HepG2 (cell line): Measurements from ENCODE around the gene MPV17L2. TPM values are rescaled to one million over a fixed set of nuclear protein-coding genes. Genes with fewer than 3 reads are reported as not detected.

Source experiments
- ATAC-seq: fragments of 200-7000 bp; cut with Tn5 transposase; 3 replicates; pipeline ENCODE4 v1.9.1; 2020; ENCODE audit warnings: mild to moderate bottlenecking, moderate library complexity
- BruUV-seq: library from RNA; stranded (reverse); fragments of 400-500 nt; replicated peaks from 2 replicates; lab custom pipeline; 2021; lab: Mats Ljungman, UMichigan
- CTCF ChIA-PET: fragments of 300-600 bp; formaldehyde crosslinking; extraction: SDS; loops from one replicate; lab custom pipeline; 2021; ENCODE audit warnings: low total read pairs, inconsistent platforms, low intra/inter-chr PET ratio; lab: Yijun Ruan, JAX
- POLR2A ChIA-PET: fragments of 350-600 bp; sonication (Branson Sonifier 250); formaldehyde crosslinking; loops from one replicate; lab custom pipeline; 2020; ENCODE audit warnings: antibody characterized with exemption, inconsistent platforms; lab: Yijun Ruan, JAX
- DNase-seq: peaks from one replicate; pipeline ENCODE4 v3.0.0-alpha.2; 2015; ENCODE audit warnings: low spot score
- FAIRE-seq: peaks from 3 replicates; lab custom pipeline; 2011; peaks lifted over from hg19 to GRCh38; lab: Jason Lieb, UNC
- H2AFZ ChIP-seq: one replicate; pipeline ENCODE4 v1.6.1; 2011; ENCODE audit warnings: low read length, inconsistent platforms
- H3K27ac ChIP-seq: fragments of 300-600 bp; 3 replicates; pipeline ENCODE4 v1.8.0; 2011; ENCODE audit warnings: mixed run types, mild to moderate bottlenecking, mixed read lengths, low read length, inconsistent platforms; ENCODE audit not compliant: insufficient read depth; ENCODE audit errors: extremely low read length
- H3K27me3 ChIP-seq, 2 experiments: fragments of 200-600 bp in 1 of 2; 2 replicates in 1 of 2; 3 replicates in 1 of 2; pipeline versions ENCODE4 v1.6.0 to v1.8.0; 2011; ENCODE audit warnings: low read length in 2 of 2, mild to moderate bottlenecking in 2 of 2, moderate library complexity in 2 of 2, inconsistent platforms in 1 of 2; ENCODE audit not compliant: insufficient read depth in 2 of 2, control insufficient read depth in 1 of 2
- H3K36me3 ChIP-seq, 2 experiments: fragments of 200-600 bp in 1 of 2; replicated peaks in 1 of 2; 2 replicates in 1 of 2; 3 replicates in 1 of 2; pipeline versions ENCODE4 v1.5.1 to v1.8.0; 2011; ENCODE audit warnings: low read length in 2 of 2, inconsistent platforms in 1 of 2; ENCODE audit not compliant: insufficient read depth in 2 of 2, control insufficient read depth in 1 of 2
- H3K4me1 ChIP-seq: 2 replicates; pipeline ENCODE4 v1.5.1; 2012; ENCODE audit warnings: low read length, inconsistent platforms; ENCODE audit not compliant: insufficient read depth
- H3K4me2 ChIP-seq: 2 replicates; pipeline ENCODE4 v1.6.0; 2011; ENCODE audit warnings: low read depth, low read length, inconsistent platforms
- H3K4me3 ChIP-seq, 3 experiments: fragments of 200-600 bp in 1 of 3; sonication (generic), shearing (Covaris generic) in 1 of 3; replicated peaks in 1 of 3; 2 replicates each; pipeline ENCODE4 v1.5.1; 2011 to 2016; ENCODE audit warnings: low read length in 3 of 3, inconsistent platforms in 2 of 3, low read depth in 2 of 3, mild to moderate bottlenecking in 2 of 3, control low read depth in 1 of 3, mixed read lengths in 1 of 3; ENCODE audit not compliant: insufficient read depth in 1 of 3
- H3K79me2 ChIP-seq: one replicate; pipeline ENCODE4 v1.6.1; 2011; ENCODE audit warnings: low read length, inconsistent platforms; ENCODE audit not compliant: insufficient read depth
- H3K9ac ChIP-seq: 2 replicates; pipeline ENCODE4 v1.6.0; 2011; ENCODE audit warnings: mild to moderate bottlenecking, low read depth, low read length, inconsistent platforms; ENCODE audit not compliant: insufficient read depth
- H3K9me3 ChIP-seq: 2 replicates; pipeline ENCODE4 v1.5.1; 2012; ENCODE audit warnings: mild to moderate bottlenecking, low read length
- H4K20me1 ChIP-seq: 2 replicates; pipeline ENCODE4 v1.6.0; 2011; ENCODE audit warnings: inconsistent platforms, mild to moderate bottlenecking, low read length, moderate library complexity; ENCODE audit not compliant: insufficient read depth
- HOXA9 ChIP-seq: sonication (generic); formaldehyde crosslinking; IDR thresholded peaks from 2 replicates; pipeline ENCODE4 v1.8.1; 2022; ENCODE audit warnings: missing genetic modification reagents, mild to moderate bottlenecking, moderate library complexity, borderline replicate concordance
- SNRNP70 ChIP-seq: fragments of 200-400 bp; formaldehyde crosslinking; IDR thresholded peaks from 2 replicates; pipeline ENCODE4 v1.6.1; 2017; ENCODE audit warnings: mild to moderate bottlenecking, low read depth, low read length, moderate library complexity
- SOX6 ChIP-seq, 2 experiments: fragments of 450-650 bp in 1 of 2; sonication (generic) in 1 of 2; formaldehyde crosslinking in 1 of 2; IDR thresholded peaks; 2 replicates each; pipeline versions ENCODE4 v1.4.0 to v1.6.1; 2017 to 2020; ENCODE audit warnings: antibody characterized with exemption in 1 of 2, mild to moderate bottlenecking in 1 of 2, missing genetic modification reagents in 1 of 2
- ZFP36 ChIP-seq: fragments of 150-350 bp; IDR thresholded peaks from 2 replicates; pipeline ENCODE4 v1.6.1; 2018; ENCODE audit warnings: borderline replicate concordance, low read length, low read depth; ENCODE audit not compliant: partially characterized antibody
- ZNF335 ChIP-seq: sonication (generic); formaldehyde crosslinking; IDR thresholded peaks from 2 replicates; pipeline ENCODE4 v1.4.0; 2020; ENCODE audit warnings: missing genetic modification reagents
- WGBS: methylation state at CpG from one replicate; pipeline ENCODE4 v1.1.6; 2017; ENCODE audit warnings: low lambda C conversion rate; 5-methylcytosine and 5-hydroxymethylcytosine counted together
- in situ Hi-C: cut with HindIII; loops from 2 replicates; pipeline ENCODE4 v1.10.0; 2017; ENCODE audit warnings: low pct_unique_long_range_greater_than_20kb; ENCODE audit not compliant: extremely low pct_ligation_motif_present
- intact Hi-C: fragments of 100-400 bp; cut with micrococcal nuclease; formaldehyde crosslinking; loops from one replicate; pipeline ENCODE4 v1.10.0; 2022; ENCODE audit not compliant: unreplicated experiment
- polyA plus RNA-seq, 8 experiments: library from polyadenylated mRNA; depleted of rRNA in 3 of 8; stranded (reverse) in 7 of 8; unstranded in 1 of 8; fragments of >200 nt; fragmentation: Illumina TruSeq in 4 of 8; extraction: Trizol in 4 of 8; gene quantifications; 2 replicates each; pipeline versions ENCODE4 v1.2.1 to v1.2.3, GENCODE V29; 2011 to 2016; ENCODE audit warnings: low read depth in 4 of 8, missing spikeins in 1 of 8, mixed read lengths in 1 of 8; ENCODE audit not compliant: insufficient read depth in 1 of 8
- total RNA-seq, 5 experiments: library from RNA; depleted of rRNA; stranded (reverse); fragments of >200 nt; fragmentation: Illumina TruSeq; extraction: Trizol; gene quantifications; 2 replicates each; pipeline ENCODE4 v1.2.3, GENCODE V29; 2016; ENCODE audit warnings: low read depth in 1 of 5
- TF ChIP-seq, protein P1 (sequence below): sonication (generic); formaldehyde crosslinking; IDR thresholded peaks from 2 replicates; pipeline ENCODE4 v1.4.0; 2020; ENCODE audit warnings: missing genetic modification reagents, borderline replicate concordance
- TF ChIP-seq, protein P2 (sequence below): sonication (generic); formaldehyde crosslinking; IDR thresholded peaks from 2 replicates; pipeline ENCODE4 v1.8.1; 2023; ENCODE audit warnings: mild to moderate bottlenecking, inconsistent platforms, moderate library complexity, missing genetic modification reagents, borderline replicate concordance
- TF ChIP-seq, protein P3 (sequence below): sonication (generic); formaldehyde crosslinking; IDR thresholded peaks from 2 replicates; pipeline ENCODE4 v1.9.0; 2021; ENCODE audit warnings: mild to moderate bottlenecking, missing genetic modification reagents

Gene MPV17L2
- total and polyA plus RNA-seq, 2 of the 13 experiments (the other 11 are each of a cell fraction or from before 2014, with no cell fraction given), result 13.6 to 16.7 TPM

DNA sequence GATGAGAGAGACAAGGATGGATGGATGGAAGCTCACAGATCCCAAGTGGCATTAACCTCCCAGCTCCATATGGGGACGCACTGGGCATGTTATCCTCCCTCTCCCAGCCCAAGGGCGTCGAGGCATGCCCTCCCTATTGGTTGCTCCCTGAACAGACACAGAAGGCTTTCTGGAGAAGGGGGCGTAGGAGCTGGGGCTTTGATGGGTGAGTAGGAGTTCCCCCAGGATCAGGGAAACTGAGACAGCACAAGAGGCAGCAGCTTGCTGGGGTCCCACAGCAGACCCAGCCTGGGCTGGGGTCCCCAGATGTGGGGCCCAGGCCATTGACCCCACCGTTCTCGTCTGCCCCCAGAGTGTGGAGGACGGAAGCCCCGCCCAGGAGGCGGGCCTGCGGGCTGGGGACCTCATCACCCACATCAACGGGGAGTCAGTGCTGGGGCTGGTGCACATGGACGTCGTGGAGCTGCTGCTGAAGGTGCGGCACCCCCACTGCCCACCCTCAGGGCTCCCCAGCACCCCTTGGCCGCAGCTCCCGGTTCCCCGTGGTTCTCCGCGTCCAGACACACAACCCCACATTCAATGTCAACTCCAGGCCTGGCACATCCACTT is 47.5 kb upstream of the MPV17L2 start (continued):
- TF ChIP-seq, protein P1, sequence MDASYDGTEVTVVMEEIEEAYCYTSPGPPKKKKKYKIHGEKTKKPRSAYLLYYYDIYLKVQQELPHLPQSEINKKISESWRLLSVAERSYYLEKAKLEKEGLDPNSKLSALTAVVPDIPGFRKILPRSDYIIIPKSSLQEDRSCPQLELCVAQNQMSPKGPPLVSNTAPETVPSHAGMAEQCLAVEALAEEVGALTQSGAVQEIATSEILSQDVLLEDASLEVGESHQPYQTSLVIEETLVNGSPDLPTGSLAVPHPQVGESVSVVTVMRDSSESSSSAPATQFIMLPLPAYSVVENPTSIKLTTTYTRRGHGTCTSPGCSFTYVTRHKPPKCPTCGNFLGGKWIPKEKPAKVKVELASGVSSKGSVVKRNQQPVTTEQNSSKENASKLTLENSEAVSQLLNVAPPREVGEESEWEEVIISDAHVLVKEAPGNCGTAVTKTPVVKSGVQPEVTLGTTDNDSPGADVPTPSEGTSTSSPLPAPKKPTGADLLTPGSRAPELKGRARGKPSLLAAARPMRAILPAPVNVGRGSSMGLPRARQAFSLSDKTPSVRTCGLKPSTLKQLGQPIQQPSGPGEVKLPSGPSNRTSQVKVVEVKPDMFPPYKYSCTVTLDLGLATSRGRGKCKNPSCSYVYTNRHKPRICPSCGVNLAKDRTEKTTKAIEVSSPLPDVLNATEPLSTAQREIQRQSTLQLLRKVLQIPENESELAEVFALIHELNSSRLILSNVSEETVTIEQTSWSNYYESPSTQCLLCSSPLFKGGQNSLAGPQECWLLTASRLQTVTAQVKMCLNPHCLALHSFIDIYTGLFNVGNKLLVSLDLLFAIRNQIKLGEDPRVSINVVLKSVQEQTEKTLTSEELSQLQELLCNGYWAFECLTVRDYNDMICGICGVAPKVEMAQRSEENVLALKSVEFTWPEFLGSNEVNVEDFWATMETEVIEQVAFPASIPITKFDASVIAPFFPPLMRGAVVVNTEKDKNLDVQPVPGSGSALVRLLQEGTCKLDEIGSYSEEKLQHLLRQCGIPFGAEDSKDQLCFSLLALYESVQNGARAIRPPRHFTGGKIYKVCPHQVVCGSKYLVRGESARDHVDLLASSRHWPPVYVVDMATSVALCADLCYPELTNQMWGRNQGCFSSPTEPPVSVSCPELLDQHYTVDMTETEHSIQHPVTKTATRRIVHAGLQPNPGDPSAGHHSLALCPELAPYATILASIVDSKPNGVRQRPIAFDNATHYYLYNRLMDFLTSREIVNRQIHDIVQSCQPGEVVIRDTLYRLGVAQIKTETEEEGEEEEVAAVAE, result no peak

GRCh38 chr19:18147396-18147795 is 45.6 kb upstream of the MPV17L2 start:
- DNase-seq, result no peak
- TF ChIP-seq, protein P2, sequence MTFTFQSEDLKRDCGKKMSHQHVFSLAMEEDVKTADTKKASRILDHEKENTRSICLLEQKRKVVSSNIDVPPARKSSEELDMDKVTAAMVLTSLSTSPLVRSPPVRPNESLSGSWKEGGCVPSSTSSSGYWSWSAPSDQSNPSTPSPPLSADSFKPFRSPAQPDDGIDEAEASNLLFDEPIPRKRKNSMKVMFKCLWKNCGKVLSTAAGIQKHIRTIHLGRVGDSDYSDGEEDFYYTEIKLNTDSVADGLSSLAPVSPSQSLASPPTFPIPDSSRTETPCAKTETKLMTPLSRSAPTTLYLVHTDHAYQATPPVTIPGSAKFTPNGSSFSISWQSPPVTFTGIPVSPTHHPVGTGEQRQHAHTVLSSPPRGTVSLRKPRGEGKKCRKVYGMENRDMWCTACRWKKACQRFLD, result no peak
- no peak for TF ChIP-seq SOX6 (IDR thresholded peaks at IDR 0.05)
- no peak for TF ChIP-seq SOX6 (CRISPR knock-in tag; IDR thresholded peaks at IDR 0.05)
- no peak for TF ChIP-seq ZNF335 (CRISPR knock-in tag)
- TF ChIP-seq SNRNP70, result no peak
- TF ChIP-seq, protein P3, sequence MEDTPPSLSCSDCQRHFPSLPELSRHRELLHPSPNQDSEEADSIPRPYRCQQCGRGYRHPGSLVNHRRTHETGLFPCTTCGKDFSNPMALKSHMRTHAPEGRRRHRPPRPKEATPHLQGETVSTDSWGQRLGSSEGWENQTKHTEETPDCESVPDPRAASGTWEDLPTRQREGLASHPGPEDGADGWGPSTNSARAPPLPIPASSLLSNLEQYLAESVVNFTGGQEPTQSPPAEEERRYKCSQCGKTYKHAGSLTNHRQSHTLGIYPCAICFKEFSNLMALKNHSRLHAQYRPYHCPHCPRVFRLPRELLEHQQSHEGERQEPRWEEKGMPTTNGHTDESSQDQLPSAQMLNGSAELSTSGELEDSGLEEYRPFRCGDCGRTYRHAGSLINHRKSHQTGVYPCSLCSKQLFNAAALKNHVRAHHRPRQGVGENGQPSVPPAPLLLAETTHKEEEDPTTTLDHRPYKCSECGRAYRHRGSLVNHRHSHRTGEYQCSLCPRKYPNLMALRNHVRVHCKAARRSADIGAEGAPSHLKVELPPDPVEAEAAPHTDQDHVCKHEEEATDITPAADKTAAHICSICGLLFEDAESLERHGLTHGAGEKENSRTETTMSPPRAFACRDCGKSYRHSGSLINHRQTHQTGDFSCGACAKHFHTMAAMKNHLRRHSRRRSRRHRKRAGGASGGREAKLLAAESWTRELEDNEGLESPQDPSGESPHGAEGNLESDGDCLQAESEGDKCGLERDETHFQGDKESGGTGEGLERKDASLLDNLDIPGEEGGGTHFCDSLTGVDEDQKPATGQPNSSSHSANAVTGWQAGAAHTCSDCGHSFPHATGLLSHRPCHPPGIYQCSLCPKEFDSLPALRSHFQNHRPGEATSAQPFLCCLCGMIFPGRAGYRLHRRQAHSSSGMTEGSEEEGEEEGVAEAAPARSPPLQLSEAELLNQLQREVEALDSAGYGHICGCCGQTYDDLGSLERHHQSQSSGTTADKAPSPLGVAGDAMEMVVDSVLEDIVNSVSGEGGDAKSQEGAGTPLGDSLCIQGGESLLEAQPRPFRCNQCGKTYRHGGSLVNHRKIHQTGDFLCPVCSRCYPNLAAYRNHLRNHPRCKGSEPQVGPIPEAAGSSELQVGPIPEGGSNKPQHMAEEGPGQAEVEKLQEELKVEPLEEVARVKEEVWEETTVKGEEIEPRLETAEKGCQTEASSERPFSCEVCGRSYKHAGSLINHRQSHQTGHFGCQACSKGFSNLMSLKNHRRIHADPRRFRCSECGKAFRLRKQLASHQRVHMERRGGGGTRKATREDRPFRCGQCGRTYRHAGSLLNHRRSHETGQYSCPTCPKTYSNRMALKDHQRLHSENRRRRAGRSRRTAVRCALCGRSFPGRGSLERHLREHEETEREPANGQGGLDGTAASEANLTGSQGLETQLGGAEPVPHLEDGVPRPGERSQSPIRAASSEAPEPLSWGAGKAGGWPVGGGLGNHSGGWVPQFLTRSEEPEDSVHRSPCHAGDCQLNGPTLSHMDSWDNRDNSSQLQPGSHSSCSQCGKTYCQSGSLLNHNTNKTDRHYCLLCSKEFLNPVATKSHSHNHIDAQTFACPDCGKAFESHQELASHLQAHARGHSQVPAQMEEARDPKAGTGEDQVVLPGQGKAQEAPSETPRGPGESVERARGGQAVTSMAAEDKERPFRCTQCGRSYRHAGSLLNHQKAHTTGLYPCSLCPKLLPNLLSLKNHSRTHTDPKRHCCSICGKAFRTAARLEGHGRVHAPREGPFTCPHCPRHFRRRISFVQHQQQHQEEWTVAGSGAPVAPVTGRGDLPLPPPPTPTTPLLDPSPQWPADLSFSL (CRISPR knock-in tag), result no peak
- no peak for TF ChIP-seq HOXA9
- no peak for TF ChIP-seq ZFP36
- Histone ChIP-seq H3K9me3 (no peaks in the 10 kb centered on the region), H3K9ac (no peak overlapping the region), H3K36me3 (peaks cover 13 to 37% of the 10 kb centered on the region in 2 experiments), H2AFZ (no peak overlapping the region), H3K27ac (no peak overlapping the region), H3K4me2 (no peak overlapping the region), H4K20me1 (no peaks in the 10 kb centered on the region), H3K27me3 (no peaks in the 10 kb centered on the region; a peak in 1 of 5 replicates), H3K4me1 (peaks cover 23% of the 10 kb centered on the region), H3K4me3 (no peak overlapping the region), H3K79me2 (no peaks in the 10 kb centered on the region)
- BruUV-seq, result no TSS peak
- FAIRE-seq, result no peak
- intact Hi-C loops, result no loop called here
- ChIA-PET CTCF (no interaction called here), POLR2A (no interaction called here)
- no peak for ATAC-seq
- 99% methylated on average over 13 of the region's 13 CpGs for WGBS
- in situ Hi-C loops, result no loop called here
